Subcutaneous abdominal adipose tissue (tissue), 5 donors: ENCODE results near the gene DEGS2.

ENCODE experiments used
- H3K27ac ChIP-seq: one replicate; pipeline ENCODE4 v1.7.0; 2013; ENCODE audit warnings: low read depth, mild to moderate bottlenecking, inconsistent platforms, low read length, moderate library complexity
- H3K27me3 ChIP-seq, 5 donors: one replicate each; pipeline ENCODE4 v1.7.0; 2013; ENCODE audit warnings: low read length in 5 of 5, inconsistent platforms in 1 of 5; ENCODE audit not compliant: control insufficient read depth in 5 of 5, insufficient read depth in 4 of 5
- H3K36me3 ChIP-seq, 5 donors: one replicate each; pipeline ENCODE4 v1.7.0; 2013; ENCODE audit warnings: low read length in 5 of 5; ENCODE audit not compliant: control insufficient read depth in 5 of 5, insufficient read depth in 5 of 5
- H3K4me1 ChIP-seq, 5 donors: one replicate each; pipeline ENCODE4 v1.7.0; 2013; ENCODE audit warnings: low read length in 5 of 5, mild to moderate bottlenecking in 3 of 5, moderate library complexity in 1 of 5; ENCODE audit not compliant: control insufficient read depth in 5 of 5, insufficient read depth in 5 of 5
- H3K4me3 ChIP-seq, 5 donors: one replicate each; pipeline ENCODE4 v1.7.0; 2013; ENCODE audit warnings: low read length in 5 of 5, low read depth in 1 of 5
- H3K9ac ChIP-seq, 5 donors: one replicate each; pipeline ENCODE4 v1.7.0; 2013; ENCODE audit warnings: low read length in 5 of 5, mild to moderate bottlenecking in 4 of 5, moderate library complexity in 3 of 5
- H3K9me3 ChIP-seq, 5 donors: one replicate each; pipeline ENCODE4 v1.7.0; 2013; ENCODE audit warnings: low read length in 5 of 5; ENCODE audit not compliant: control insufficient read depth in 5 of 5
- donor health status: healthy.
- donor health status: healthy.
- donor health status: healthy.
- donor health status: healthy.
- donor health status: healthy.

DEGS2 gene

DNA sequence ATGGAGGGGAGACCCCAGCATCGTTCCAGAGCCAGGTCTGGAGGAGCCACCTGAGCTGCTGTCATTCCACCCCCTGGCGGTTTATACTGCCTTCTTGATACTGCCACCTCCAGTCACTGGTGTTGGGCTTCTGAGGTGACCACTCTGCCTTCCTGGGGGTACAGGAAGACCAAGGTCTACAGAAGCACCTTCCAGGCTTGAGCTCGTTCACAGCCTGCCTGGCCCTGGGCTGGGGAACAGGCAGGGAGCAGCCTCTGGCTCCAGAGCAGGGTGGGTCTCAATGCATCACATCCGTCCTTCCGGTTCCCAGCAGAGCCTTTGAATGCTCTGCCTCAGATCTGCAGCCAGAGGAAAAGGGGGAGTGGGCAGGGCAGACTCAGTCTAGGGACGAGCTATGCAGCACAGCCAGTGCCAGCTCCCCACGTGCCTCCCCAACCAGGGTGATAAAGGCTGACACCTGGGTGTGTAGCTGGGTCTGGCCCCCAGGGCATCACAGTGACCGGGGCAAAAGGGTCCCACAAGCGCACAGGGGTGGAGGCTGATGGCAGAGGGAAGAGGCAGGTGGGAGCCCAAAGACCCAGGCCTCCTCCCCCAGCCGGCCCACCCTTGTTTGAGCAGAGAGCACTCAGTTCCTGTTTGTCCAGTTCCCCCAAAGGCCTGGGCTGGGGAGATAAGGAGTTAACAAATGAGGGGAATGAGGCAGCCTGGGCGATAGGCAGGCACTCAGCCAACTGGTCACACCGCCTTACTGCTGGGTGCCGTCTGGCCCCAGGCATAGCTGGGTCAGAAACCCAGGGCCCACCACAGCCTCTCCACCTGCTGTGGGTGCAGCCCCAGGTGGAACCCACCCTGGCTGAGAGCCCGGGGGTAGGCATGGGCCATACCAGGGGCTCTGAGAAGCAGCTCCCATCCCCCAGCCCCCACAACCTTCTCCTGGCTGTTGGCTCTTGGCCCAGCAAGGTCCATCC, 17.1 kb downstream of the DEGS2 start:
- H3K27me3 ChIP-seq = peaks cover 0 to 3% (median 0%) of the 10 kb centered on the region in 5 donors
- H3K4me3 ChIP-seq = no peak overlapping the region
- no peak overlapping the region for H3K9ac ChIP-seq
- no peaks in the 10 kb centered on the region for H3K9me3 ChIP-seq
- no peak overlapping the region for H3K27ac ChIP-seq
- H3K36me3 ChIP-seq = peaks cover 0 to 56% (median 15%) of the 10 kb centered on the region in 5 donors
- H3K4me1 ChIP-seq = peaks cover 8 to 31% (median 16%) of the 10 kb centered on the region in 5 donors

DNA sequence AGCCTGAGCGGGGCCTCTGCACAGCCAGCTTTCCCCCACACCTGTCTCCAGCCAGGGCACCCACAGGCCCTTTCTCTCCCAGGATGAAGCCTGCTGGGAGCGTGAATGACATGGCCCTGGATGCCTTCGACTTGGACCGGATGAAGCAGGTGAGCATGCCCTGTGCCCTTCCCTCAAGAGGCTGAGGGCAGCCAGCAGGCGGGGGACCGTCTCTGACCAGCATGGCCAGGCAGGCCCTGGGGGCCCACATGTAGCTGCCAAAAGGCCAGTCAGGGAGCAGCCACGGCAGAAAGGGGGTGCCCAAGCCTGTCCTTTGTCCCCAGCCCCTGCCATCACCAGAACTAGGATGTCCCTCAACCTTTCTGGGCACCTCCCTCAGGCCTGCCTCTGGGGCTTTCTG, 18.3 kb downstream of the DEGS2 start:
- no peak overlapping the region for H3K4me3 ChIP-seq
- peaks cover 0 to 3% (median 0%) of the 10 kb centered on the region in 5 donors for H3K27me3 ChIP-seq
- H3K36me3 ChIP-seq = peaks cover 0 to 69% (median 21%) of the 10 kb centered on the region in 5 donors
- peaks cover 8 to 33% (median 16%) of the 10 kb centered on the region in 5 donors for H3K4me1 ChIP-seq
- no peak overlapping the region for H3K9ac ChIP-seq
- H3K27ac ChIP-seq = no peak overlapping the region
- no peaks in the 10 kb centered on the region for H3K9me3 ChIP-seq

DNA sequence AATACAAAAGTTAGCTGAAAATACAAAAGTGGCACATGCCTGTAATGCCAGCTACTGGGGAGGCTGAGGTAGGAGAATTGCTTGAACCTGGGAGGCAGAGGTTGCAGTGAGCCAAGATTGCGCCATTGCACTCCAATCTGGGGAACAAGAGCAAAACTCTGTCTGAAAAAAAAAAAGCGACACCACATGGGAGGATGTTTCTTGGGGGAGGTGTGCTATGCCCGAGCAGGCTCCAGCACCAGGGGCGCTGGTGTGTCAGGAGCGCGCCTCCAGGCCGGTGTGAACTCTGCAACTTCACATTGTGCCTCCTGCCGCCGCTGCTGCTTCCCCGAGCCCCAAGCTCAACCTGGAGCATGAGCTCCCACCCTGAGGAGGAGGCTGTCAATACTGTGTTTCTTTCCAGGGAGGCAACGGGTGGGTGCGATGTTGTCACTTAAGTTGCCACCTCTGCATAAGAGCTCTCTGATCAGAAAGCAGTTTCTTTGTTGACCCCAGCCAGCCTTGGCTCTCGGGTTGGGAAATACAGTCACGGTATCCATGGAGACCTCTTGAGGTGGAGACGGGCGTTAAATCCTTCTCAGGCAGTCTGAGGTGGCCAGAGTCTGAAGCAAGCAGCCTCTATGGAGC, 18.9 kb downstream of the DEGS2 start:
- Histone ChIP-seq H3K9me3 (no peaks in the 10 kb centered on the region), H3K36me3 (peaks cover 0 to 73% (median 22%) of the 10 kb centered on the region in 5 donors), H3K27me3 (peaks cover 0 to 3% (median 0%) of the 10 kb centered on the region in 5 donors), H3K4me3 (no peak overlapping the region), H3K9ac (no peak overlapping the region), H3K4me1 (peaks cover 8 to 33% (median 16%) of the 10 kb centered on the region in 5 donors), H3K27ac (no peak overlapping the region)

DNA sequence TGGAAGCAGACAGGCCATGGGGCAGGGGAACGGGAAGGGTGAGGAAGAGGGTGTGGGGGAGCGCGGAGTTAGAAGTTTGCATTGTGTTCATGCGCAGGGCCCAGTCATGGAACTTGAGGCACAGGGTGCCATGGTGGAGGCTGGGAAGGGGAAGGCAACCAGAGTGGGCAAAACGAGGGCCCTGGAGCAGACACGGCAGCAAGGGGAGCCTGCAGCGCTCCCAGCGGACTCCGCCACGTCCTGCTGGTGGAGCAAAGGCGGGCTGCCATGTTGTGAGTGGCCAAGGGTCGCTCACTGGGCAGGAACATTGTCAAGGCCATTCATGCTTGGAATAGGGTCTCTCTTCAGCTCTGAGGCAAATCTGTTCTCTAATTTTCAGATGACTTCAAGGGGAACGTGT, 20.5 kb downstream of the DEGS2 start:
- H3K27me3 ChIP-seq = peaks cover 0 to 3% (median 0%) of the 10 kb centered on the region in 5 donors
- H3K36me3 ChIP-seq = peaks cover 0 to 79% (median 33%) of the 10 kb centered on the region in 5 donors
- no peak overlapping the region for H3K9ac ChIP-seq
- no peak overlapping the region for H3K27ac ChIP-seq
- H3K4me3 ChIP-seq = no peak overlapping the region
- H3K9me3 ChIP-seq = no peaks in the 10 kb centered on the region
- H3K4me1 ChIP-seq = peaks cover 8 to 33% (median 16%) of the 10 kb centered on the region in 5 donors

DNA sequence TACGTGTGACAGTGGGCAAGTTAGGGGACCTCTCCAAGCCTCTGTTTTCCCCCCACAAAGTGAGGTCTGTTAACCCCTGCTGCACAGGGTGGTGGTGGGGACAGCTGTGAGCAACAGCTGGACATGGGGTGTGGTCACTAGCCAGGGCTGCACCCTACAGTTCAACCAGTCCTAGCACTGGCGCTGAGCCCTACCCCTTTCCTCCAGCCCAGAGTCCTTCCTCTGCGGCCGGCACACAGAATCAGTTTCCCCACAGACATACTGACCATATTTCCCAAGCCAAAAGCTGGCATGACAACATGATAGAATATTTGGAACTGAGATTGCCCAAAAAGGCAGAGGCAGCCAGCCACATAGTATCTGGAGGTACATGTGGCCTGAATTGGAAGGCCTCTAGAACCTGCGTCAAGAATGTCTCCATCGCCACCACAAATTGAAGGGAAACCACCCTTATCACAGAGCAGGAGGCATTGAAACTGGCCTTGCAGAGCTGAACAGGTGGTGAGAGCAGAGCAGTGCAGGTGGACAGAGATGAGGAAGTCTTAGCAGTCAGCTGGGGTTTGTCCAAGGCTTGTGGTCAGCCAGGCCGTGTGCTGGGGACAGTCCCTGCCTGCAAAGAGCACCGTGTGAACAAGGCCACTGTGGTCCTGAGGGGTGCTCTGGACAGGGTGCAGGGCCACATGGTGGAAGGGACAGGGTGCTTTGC, 21.2 kb downstream of the DEGS2 start:
- peaks cover 8 to 35% (median 18%) of the 10 kb centered on the region in 5 donors for H3K4me1 ChIP-seq
- peaks cover 0 to 3% (median 0%) of the 10 kb centered on the region in 5 donors for H3K27me3 ChIP-seq
- no peak overlapping the region for H3K9ac ChIP-seq
- no peaks in the 10 kb centered on the region for H3K9me3 ChIP-seq
- H3K27ac ChIP-seq = no peak overlapping the region
- H3K36me3 ChIP-seq = peaks cover 0 to 76% (median 32%) of the 10 kb centered on the region in 5 donors
- H3K4me3 ChIP-seq = no peak overlapping the region

DNA sequence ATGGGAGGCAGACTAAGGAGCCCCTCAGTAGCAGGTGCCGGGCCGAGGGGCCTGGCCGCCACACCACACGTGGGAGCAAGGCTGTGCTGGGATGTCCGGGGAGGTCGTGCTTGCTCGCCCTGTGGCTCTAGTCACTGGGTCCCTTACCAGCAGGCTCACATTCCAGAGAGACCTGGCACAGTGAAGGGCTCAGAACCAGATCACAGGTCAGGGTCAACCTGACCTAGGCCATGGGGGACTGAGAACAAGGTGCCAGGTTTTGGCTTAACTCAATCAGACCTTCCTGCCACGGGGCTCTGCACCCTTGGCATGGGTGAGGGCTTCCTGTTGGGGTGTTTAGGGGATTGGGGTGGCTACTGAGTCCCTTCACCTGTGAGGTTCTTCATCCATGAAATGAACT, 22.3 kb downstream of the DEGS2 start:
- H3K4me1 ChIP-seq = peaks cover 8 to 39% (median 20%) of the 10 kb centered on the region in 5 donors
- peaks cover 0 to 83% (median 34%) of the 10 kb centered on the region in 5 donors for H3K36me3 ChIP-seq
- no peaks in the 10 kb centered on the region for H3K9me3 ChIP-seq
- H3K4me3 ChIP-seq = no peak overlapping the region
- no peak overlapping the region for H3K9ac ChIP-seq
- H3K27ac ChIP-seq = no peak overlapping the region
- H3K27me3 ChIP-seq = peaks cover 0 to 3% (median 0%) of the 10 kb centered on the region in 5 donors

DNA sequence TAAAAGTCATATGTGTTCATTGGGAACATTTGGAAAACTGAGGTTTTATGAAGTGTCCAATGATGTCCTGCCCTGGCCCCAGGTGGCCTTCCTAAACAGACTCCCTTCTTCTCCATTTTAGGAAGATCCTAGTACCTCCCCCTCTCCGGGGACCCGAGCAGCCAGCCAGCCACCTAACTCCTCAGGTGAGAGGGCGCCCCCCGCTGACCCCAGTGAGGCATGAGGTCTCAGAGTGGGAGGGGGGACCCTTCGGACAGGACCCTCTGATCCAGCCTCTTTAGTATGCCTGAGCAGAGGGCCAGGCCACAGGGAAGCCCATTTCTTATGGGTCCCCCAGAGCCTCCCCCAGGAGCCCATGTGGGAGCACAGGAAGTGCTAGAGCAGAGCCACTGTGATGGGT, 23.7 kb downstream of the DEGS2 start:
- Histone ChIP-seq H3K36me3 (peaks cover 0 to 83% (median 26%) of the 10 kb centered on the region in 5 donors), H3K27me3 (no peaks in the 10 kb centered on the region), H3K4me3 (no peak overlapping the region), H3K9me3 (no peaks in the 10 kb centered on the region), H3K9ac (no peak overlapping the region), H3K4me1 (peaks cover 2 to 40% (median 20%) of the 10 kb centered on the region in 5 donors), H3K27ac (no peak overlapping the region)

DNA sequence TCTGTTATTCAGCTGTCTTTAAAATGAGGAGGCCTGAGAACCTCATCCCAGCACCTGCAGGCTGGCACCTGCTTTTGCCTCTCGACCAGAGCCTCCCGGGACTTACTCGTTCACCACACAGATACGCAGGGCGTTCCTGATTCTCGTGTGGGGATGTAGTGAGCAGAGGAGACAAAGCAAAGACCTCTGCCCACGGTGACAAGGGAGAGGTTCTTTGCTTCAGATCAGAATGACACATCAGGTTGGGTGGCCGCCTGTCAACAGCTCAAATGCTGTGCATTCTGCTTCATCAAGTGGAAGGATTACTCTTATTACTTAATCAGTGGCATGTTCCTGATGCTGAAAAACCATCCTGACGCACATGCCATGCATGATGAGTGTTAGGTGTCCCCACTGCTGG, 24.4 kb downstream of the DEGS2 start:
- H3K4me1 ChIP-seq = peaks cover 2 to 44% (median 25%) of the 10 kb centered on the region in 5 donors
- H3K9me3 ChIP-seq = no peaks in the 10 kb centered on the region
- no peak overlapping the region for H3K27ac ChIP-seq
- H3K27me3 ChIP-seq = no peaks in the 10 kb centered on the region
- no peak overlapping the region for H3K4me3 ChIP-seq
- no peak overlapping the region for H3K9ac ChIP-seq
- H3K36me3 ChIP-seq = peaks cover 0 to 89% (median 26%) of the 10 kb centered on the region in 5 donors

DNA sequence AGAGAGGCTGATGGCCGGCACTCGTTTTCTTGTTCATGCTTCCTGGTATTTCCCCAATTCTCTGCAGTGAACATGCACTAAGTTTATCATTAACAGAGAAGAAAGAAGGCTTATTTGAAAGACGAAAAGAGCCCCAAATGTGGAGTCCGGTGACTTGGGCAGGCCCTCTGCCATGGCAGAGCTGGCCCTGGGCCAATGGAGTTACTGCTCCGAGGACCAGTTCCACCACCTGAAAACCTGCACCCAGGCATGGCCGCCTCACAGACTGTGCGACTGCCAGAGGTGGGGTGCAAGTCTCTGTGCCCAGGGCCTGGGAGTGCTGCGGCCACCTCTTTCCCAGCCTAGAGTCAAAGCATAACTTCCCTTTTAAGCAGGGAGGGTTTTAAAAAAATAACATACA, 24.9 kb downstream of the DEGS2 start:
- no peak overlapping the region for H3K4me3 ChIP-seq
- no peaks in the 10 kb centered on the region for H3K9me3 ChIP-seq
- H3K36me3 ChIP-seq = peaks cover 0 to 91% (median 26%) of the 10 kb centered on the region in 5 donors
- no peaks in the 10 kb centered on the region for H3K27me3 ChIP-seq
- no peak overlapping the region for H3K27ac ChIP-seq
- no peak overlapping the region for H3K9ac ChIP-seq
- H3K4me1 ChIP-seq = peaks cover 2 to 49% (median 30%) of the 10 kb centered on the region in 5 donors
